ENCODE data around the gene CSF3R. TPM values are rescaled to one million over a fixed set of nuclear protein-coding genes. Genes with fewer than 3 reads are reported as not detected.

Gene CSF3R
- total RNA-seq, 2 donors from 2014 or later: 3.4 to 9.3 TPM

GRCh38 chr1:36516372-36517010 is 33.8 kb upstream of the CSF3R start:
- Histone ChIP-seq H3K4me3 (no peak overlapping the region), H3K27ac (no peak overlapping the region), H3K36me3 (no peaks in the 10 kb centered on the region), H3K4me1 (no peaks in the 10 kb centered on the region), H3K9me3 (no peaks in the 10 kb centered on the region), H3K27me3 (no peaks in the 10 kb centered on the region)
- peak; percentile 24 to 74 for TF ChIP-seq CTCF (IDR thresholded peaks at IDR 0.05)
- no peak for DNase-seq (ENCODE audit: low spot score)

- TF ChIP-seq CTCF (IDR thresholded peaks at IDR 0.05): no peak
- H3K27me3 ChIP-seq: no peaks in the 10 kb centered on the region
Measured at GRCh38 chr1:36515315-36516138, 32.8 kb upstream of the CSF3R start.

GRCh38 chr1:36514501-36514900 is 31.8 kb upstream of the CSF3R start:
- H3K27me3 ChIP-seq: no peaks in the 10 kb centered on the region
- H3K4me3 ChIP-seq: no peak overlapping the region
- no peak for DNase-seq (ENCODE audit: low spot score)
- no peaks in the 10 kb centered on the region for H3K4me1 ChIP-seq
- no peak for TF ChIP-seq CTCF (IDR thresholded peaks at IDR 0.05)
- H3K9me3 ChIP-seq: no peaks in the 10 kb centered on the region
- H3K36me3 ChIP-seq: no peaks in the 10 kb centered on the region
- no peak overlapping the region for H3K27ac ChIP-seq

More at GRCh38 chr1:36515315-36516138, 32.8 kb upstream of the CSF3R start:
- Histone ChIP-seq H3K27ac (no peak overlapping the region), H3K4me3 (no peak overlapping the region), H3K4me1 (no peaks in the 10 kb centered on the region), H3K36me3 (no peaks in the 10 kb centered on the region), H3K9me3 (no peaks in the 10 kb centered on the region)
- no peak for DNase-seq (ENCODE audit: low spot score)

GRCh38 chr1:36513676-36514473 is 31.2 kb upstream of the CSF3R start:
- Histone ChIP-seq H3K4me3 (no peak overlapping the region), H3K4me1 (no peaks in the 10 kb centered on the region), H3K27me3 (no peaks in the 10 kb centered on the region), H3K36me3 (no peaks in the 10 kb centered on the region), H3K27ac (no peak overlapping the region), H3K9me3 (no peaks in the 10 kb centered on the region)
- no peak for TF ChIP-seq CTCF (IDR thresholded peaks at IDR 0.05)
- no peak for DNase-seq (ENCODE audit: low spot score)

GRCh38 chr1:36512842-36513241 is 30.1 kb upstream of the CSF3R start:
- DNase-seq (ENCODE audit: low spot score): no peak
- no peak for TF ChIP-seq CTCF (IDR thresholded peaks at IDR 0.05)
- H3K27me3 ChIP-seq: no peaks in the 10 kb centered on the region

More at GRCh38 chr1:36512842-36513241, 30.1 kb upstream of the CSF3R start:
- Histone ChIP-seq H3K4me3 (no peak overlapping the region), H3K4me1 (no peaks in the 10 kb centered on the region), H3K27ac (no peak overlapping the region), H3K9me3 (no peaks in the 10 kb centered on the region), H3K36me3 (no peaks in the 10 kb centered on the region)

Measured in right atrium auricular region (tissue), 2 donors.